Testis (tissue), 2 donors: ENCODE measurements around the gene TTBK2.

Source experiments
- CTCF ChIP-seq, 3 experiments: fragments of 450-650 bp in 2 of 3; fragments of 200-600 bp in 1 of 3; sonication (generic) in 1 of 3; IDR thresholded peaks; one replicate each; pipeline ENCODE4 v1.5.1; 2016 to 2019; ENCODE audit warnings: antibody characterized with exemption in 3 of 3, mild to moderate bottlenecking in 2 of 3, moderate library complexity in 1 of 3
- POLR2A ChIP-seq: fragments of 450-650 bp; IDR thresholded peaks from one replicate; pipeline ENCODE4 v1.6.1; 2017; ENCODE audit warnings: antibody characterized with exemption, mild to moderate bottlenecking, moderate library complexity

- no peak for TF ChIP-seq CTCF (IDR thresholded peaks at IDR 0.05)
- TF ChIP-seq POLR2A = no peak
Measured at GRCh38 chr15:42725331-42725903, 195.2 kb downstream of the TTBK2 start.
